ENCODE results near the gene NR0B2. TPM values are rescaled to one million over a fixed set of nuclear protein-coding genes. Genes with fewer than 3 reads are reported as not detected.
A peak's percentile ranks its signal among the peaks of the same experiment; 100 is the strongest.

Gene NR0B2
- total and polyA plus RNA-seq, 2 of the 13 experiments (the other 11 are each of a cell fraction or from before 2014, with no cell fraction given): 72.5 to 133 TPM

- TF ChIP-seq NR0B2 (CRISPR knock-in tag; IDR thresholded peaks at IDR 0.05): peak; percentile 45; the same call in 1 of the 2 replicates
- TF ChIP-seq SIX1 (CRISPR knock-in tag; IDR thresholded peaks at IDR 0.05; ENCODE audit: borderline replicate concordance): no peak
- no peak for TF ChIP-seq ZBTB44 (CRISPR knock-in tag; IDR thresholded peaks at IDR 0.05)
- peak; percentile 56; the same call in 1 of the 2 replicates for TF ChIP-seq TFDP2 (CRISPR knock-in tag; IDR thresholded peaks at IDR 0.05)
- TF ChIP-seq NPAS2 (CRISPR knock-in tag; IDR thresholded peaks at IDR 0.05; ENCODE audit: borderline replicate concordance): no peak
- no peak for TF ChIP-seq PRPF4 (IDR thresholded peaks at IDR 0.05; ENCODE audit: low read depth, low read length, poor library complexity, severe bottlenecking)
- TF ChIP-seq ATF3 (CRISPR knock-in tag; IDR thresholded peaks at IDR 0.05): no peak
- TF ChIP-seq ZNF547 (CRISPR knock-in tag; IDR thresholded peaks at IDR 0.05): no peak
- no peak for TF ChIP-seq ZNF75D (CRISPR knock-in tag; IDR thresholded peaks at IDR 0.05; ENCODE audit: borderline replicate concordance)
- TF ChIP-seq ONECUT2 (CRISPR knock-in tag; IDR thresholded peaks at IDR 0.05): no peak
- TF ChIP-seq PLSCR1 (CRISPR knock-in tag; IDR thresholded peaks at IDR 0.05; ENCODE audit: borderline replicate concordance): no peak
- no peak for TF ChIP-seq ARHGAP35 (CRISPR knock-in tag; IDR thresholded peaks at IDR 0.05; ENCODE audit: borderline replicate concordance)
- TF ChIP-seq GATAD1 (CRISPR knock-in tag; IDR thresholded peaks at IDR 0.05): peak; percentile 100
- peak; percentile 67; the same call in 1 of the 2 replicates for TF ChIP-seq SOX5 (CRISPR knock-in tag; IDR thresholded peaks at IDR 0.05; ENCODE audit: borderline replicate concordance)
- TF ChIP-seq ZNF407 (CRISPR knock-in tag; IDR thresholded peaks at IDR 0.05; ENCODE audit: not compliant biosample characterization): no peak
Observed at GRCh38 chr1:26900001-26900814, 13.6 kb downstream of the NR0B2 start, which contains the start of gene GPATCH3 (continued).

All from HepG2 (cell line).